HepG2 (cell line): Measurements from ENCODE around the gene PCAT6. TPM values are rescaled to one million over a fixed set of nuclear protein-coding genes. Genes with fewer than 3 reads are reported as not detected.
A peak's percentile ranks its signal among the peaks of the same experiment; 100 is the strongest.

Source experiments
- CENPX ChIP-seq: sonication (generic); formaldehyde crosslinking; IDR thresholded peaks from 2 replicates; pipeline ENCODE4 v1.9.0; 2021; ENCODE audit warnings: mild to moderate bottlenecking, missing genetic modification reagents, moderate library complexity
- CREB3 ChIP-seq: sonication (generic); formaldehyde crosslinking; IDR thresholded peaks from 2 replicates; pipeline ENCODE4 v1.5.0; 2020; ENCODE audit warnings: missing genetic modification reagents
- EED ChIP-seq: sonication (generic); formaldehyde crosslinking; IDR thresholded peaks from 2 replicates; pipeline ENCODE4 v1.5.0; 2020; ENCODE audit warnings: mild to moderate bottlenecking, missing genetic modification reagents
- EZH2 ChIP-seq: conservative IDR thresholded peaks from 2 replicates; pipeline ENCODE4 v1.6.1; 2012; ENCODE audit warnings: mild to moderate bottlenecking, low read depth, low read length, moderate library complexity
- GPN1 ChIP-seq: sonication (generic); formaldehyde crosslinking; IDR thresholded peaks from 2 replicates; pipeline ENCODE4 v1.5.1; 2020; ENCODE audit warnings: missing genetic modification reagents, borderline replicate concordance
- HNRNPK ChIP-seq: fragments of 200-400 bp; formaldehyde crosslinking; IDR thresholded peaks from 2 replicates; pipeline ENCODE4 v1.6.1; 2018; ENCODE audit warnings: low read length, low read depth, moderate library complexity, mild to moderate bottlenecking; ENCODE audit not compliant: poor library complexity, severe bottlenecking
- KLF15 ChIP-seq: sonication (generic); formaldehyde crosslinking; IDR thresholded peaks from 2 replicates; pipeline ENCODE4 v1.8.1; 2023; ENCODE audit warnings: borderline replicate concordance, mild to moderate bottlenecking, inconsistent platforms, missing genetic modification reagents, mixed read lengths
- KLF16 ChIP-seq, 2 experiments: sonication (generic) in 1 of 2; formaldehyde crosslinking in 1 of 2; IDR thresholded peaks; 2 replicates each; pipeline versions ENCODE4 v1.6.1 to v1.8.0; 2016 to 2023; ENCODE audit warnings: missing genetic modification reagents in 2 of 2, missing compliant biosample characterization in 1 of 2
- LCORL ChIP-seq, 2 experiments: fragments of 450-650 bp in 1 of 2; sonication (generic) in 1 of 2; formaldehyde crosslinking in 1 of 2; IDR thresholded peaks; 2 replicates each; pipeline versions ENCODE4 v1.5.0 to v1.6.1; 2017 to 2020; ENCODE audit warnings: antibody characterized with exemption in 1 of 2, missing genetic modification reagents in 1 of 2
- NONO ChIP-seq, 2 experiments: fragments of 450-650 bp in 1 of 2; sonication (generic) in 1 of 2; formaldehyde crosslinking in 1 of 2; IDR thresholded peaks in 1 of 2; conservative IDR thresholded peaks in 1 of 2; 2 replicates each; pipeline versions ENCODE4 v1.6.1 to v1.8.0; 2017 to 2022; ENCODE audit warnings: mild to moderate bottlenecking in 1 of 2, missing genetic modification reagents in 1 of 2, moderate library complexity in 1 of 2
- RFX1 ChIP-seq: fragments of 450-650 bp; IDR thresholded peaks from 2 replicates; pipeline ENCODE4 v1.6.1; 2017
- TBX3 ChIP-seq: fragments of 450-650 bp; IDR thresholded peaks from 2 replicates; pipeline ENCODE4 v1.6.1; 2017; ENCODE audit warnings: antibody characterized with exemption, mild to moderate bottlenecking, inconsistent platforms, borderline replicate concordance
- UBTF ChIP-seq: sonication (generic); formaldehyde crosslinking; IDR thresholded peaks from 2 replicates; pipeline ENCODE4 v1.4.0; 2020; ENCODE audit warnings: mild to moderate bottlenecking, missing genetic modification reagents
- ZFP90 ChIP-seq: sonication (generic); formaldehyde crosslinking; IDR thresholded peaks from 2 replicates; pipeline ENCODE4 v1.8.0; 2022; ENCODE audit warnings: missing genetic modification reagents, mild to moderate bottlenecking, inconsistent platforms, borderline replicate concordance
- ZFY ChIP-seq: sonication (generic); formaldehyde crosslinking; IDR thresholded peaks from 2 replicates; pipeline ENCODE4 v1.4.0; 2020; ENCODE audit warnings: missing genetic modification reagents
- ZNF101 ChIP-seq: sonication (generic); formaldehyde crosslinking; IDR thresholded peaks from 2 replicates; pipeline ENCODE4 v1.4.0; 2020; ENCODE audit warnings: mild to moderate bottlenecking, low read depth, missing genetic modification reagents, borderline replicate concordance
- ZNF136 ChIP-seq: sonication (generic); formaldehyde crosslinking; IDR thresholded peaks from 2 replicates; pipeline ENCODE4 v1.8.1; 2022; ENCODE audit warnings: low read depth, mild to moderate bottlenecking, moderate library complexity, missing genetic modification reagents
- ZNF207 ChIP-seq: fragments of 450-650 bp; IDR thresholded peaks from 2 replicates; pipeline ENCODE4 v1.6.1; 2016; ENCODE audit warnings: antibody characterized with exemption, borderline replicate concordance
- ZNF230 ChIP-seq: sonication (generic); formaldehyde crosslinking; IDR thresholded peaks from 2 replicates; pipeline ENCODE4 v1.4.0; 2020; ENCODE audit warnings: mild to moderate bottlenecking, missing genetic modification reagents
- ZNF503 ChIP-seq: sonication (generic); formaldehyde crosslinking; IDR thresholded peaks from 2 replicates; pipeline ENCODE4 v1.4.0; 2020; ENCODE audit warnings: missing genetic modification reagents
- ZNF563 ChIP-seq: sonication (generic); formaldehyde crosslinking; IDR thresholded peaks from 2 replicates; pipeline ENCODE4 v1.8.0; 2022; ENCODE audit warnings: mild to moderate bottlenecking, moderate library complexity, missing genetic modification reagents
- ZNF572 ChIP-seq: sonication (generic); formaldehyde crosslinking; IDR thresholded peaks from 2 replicates; pipeline ENCODE4 v1.5.1; 2020; ENCODE audit warnings: mild to moderate bottlenecking, missing genetic modification reagents
- ZNF83 ChIP-seq: sonication (generic); formaldehyde crosslinking; IDR thresholded peaks from 2 replicates; pipeline ENCODE4 v1.4.0; 2020; ENCODE audit warnings: missing genetic modification reagents, mild to moderate bottlenecking, borderline replicate concordance
- ZSCAN31 ChIP-seq: sonication (generic); formaldehyde crosslinking; IDR thresholded peaks from 2 replicates; pipeline ENCODE4 v1.5.0; 2020; ENCODE audit warnings: low read depth, mild to moderate bottlenecking, missing genetic modification reagents
- ZSCAN9 ChIP-seq: IDR thresholded peaks from 2 replicates; pipeline ENCODE4 v1.6.1; 2016; ENCODE audit warnings: borderline replicate concordance
- polyA plus RNA-seq, 8 experiments: library from polyadenylated mRNA; depleted of rRNA in 3 of 8; stranded (reverse) in 7 of 8; unstranded in 1 of 8; fragments of >200 nt; fragmentation: Illumina TruSeq in 4 of 8; extraction: Trizol in 4 of 8; gene quantifications; 2 replicates each; pipeline versions ENCODE4 v1.2.1 to v1.2.3, GENCODE V29; 2011 to 2016; ENCODE audit warnings: low read depth in 4 of 8, missing spikeins in 1 of 8, mixed read lengths in 1 of 8; ENCODE audit not compliant: insufficient read depth in 1 of 8
- total RNA-seq, 5 experiments: library from RNA; depleted of rRNA; stranded (reverse); fragments of >200 nt; fragmentation: Illumina TruSeq; extraction: Trizol; gene quantifications; 2 replicates each; pipeline ENCODE4 v1.2.3, GENCODE V29; 2016; ENCODE audit warnings: low read depth in 1 of 5

Gene PCAT6
- total and polyA plus RNA-seq, 2 of the 13 experiments (the other 11 are each of a cell fraction or from before 2014, with no cell fraction given), result 0.60 to 4.4 TPM

- TF ChIP-seq ZSCAN9 (CRISPR knock-in tag), result no peak
- 0 out of 2 replicates have a peak, but pooled peaks have one; percentile 22 for TF ChIP-seq ZFP90
- TF ChIP-seq KLF16 (CRISPR knock-in tag; IDR thresholded peaks at IDR 0.05), result peak in 1 of 2 experiments; percentile 94; a peak in 2 of 4 replicates
- no peak; the same call in 1 of the 2 replicates for TF ChIP-seq ZNF83 (CRISPR knock-in tag)
- no peak for TF ChIP-seq ZNF207
- no peak for TF ChIP-seq CENPX (CRISPR knock-in tag)
- no peak for TF ChIP-seq EED (CRISPR knock-in tag)
- TF ChIP-seq ZNF572 (CRISPR knock-in tag), result peak; percentile 16; the same call in 1 of the 2 replicates
- no peak for TF ChIP-seq ZNF101 (CRISPR knock-in tag)
- no peak for TF ChIP-seq EZH2
- TF ChIP-seq LCORL (IDR thresholded peaks at IDR 0.05), result no peak
- TF ChIP-seq LCORL (CRISPR knock-in tag; IDR thresholded peaks at IDR 0.05), result peak; percentile 51; the same call in 1 of the 2 replicates
- TF ChIP-seq KLF15 (CRISPR knock-in tag), result peak; percentile 10; the same call in 1 of the 2 replicates
- peak; percentile 36; the same call in 1 of the 2 replicates for TF ChIP-seq TBX3
- no peak for TF ChIP-seq ZSCAN31 (CRISPR knock-in tag)
- peak; percentile 85 for TF ChIP-seq UBTF (CRISPR knock-in tag)
- peak; percentile 50; the same call in 1 of the 2 replicates for TF ChIP-seq ZNF563
- TF ChIP-seq ZNF136, result 0 out of 2 replicates have a peak, but pooled peaks have one; percentile 35
- no peak for TF ChIP-seq RFX1
- TF ChIP-seq ZNF230 (CRISPR knock-in tag), result no peak; the same call in 1 of the 2 replicates
- no peak for TF ChIP-seq NONO (IDR thresholded peaks at IDR 0.05)
- peak; percentile 80 for TF ChIP-seq NONO (CRISPR knock-in tag; conservative IDR thresholded peaks at IDR 0.05)
- peak; percentile 88 for TF ChIP-seq HNRNPK
- TF ChIP-seq GPN1 (CRISPR knock-in tag), result no peak
- no peak for TF ChIP-seq ZNF503 (CRISPR knock-in tag)
- TF ChIP-seq CREB3 (CRISPR knock-in tag), result no peak
- TF ChIP-seq ZFY, result peak; percentile 90
Observed at GRCh38 chr1:202810615-202811295, at the start of gene PCAT6 (continued).
